Measurements from ENCODE around the gene ABHD5.
A peak's percentile ranks its signal among the peaks of the same experiment; 100 is the strongest.

ABHD5 gene

DNA sequence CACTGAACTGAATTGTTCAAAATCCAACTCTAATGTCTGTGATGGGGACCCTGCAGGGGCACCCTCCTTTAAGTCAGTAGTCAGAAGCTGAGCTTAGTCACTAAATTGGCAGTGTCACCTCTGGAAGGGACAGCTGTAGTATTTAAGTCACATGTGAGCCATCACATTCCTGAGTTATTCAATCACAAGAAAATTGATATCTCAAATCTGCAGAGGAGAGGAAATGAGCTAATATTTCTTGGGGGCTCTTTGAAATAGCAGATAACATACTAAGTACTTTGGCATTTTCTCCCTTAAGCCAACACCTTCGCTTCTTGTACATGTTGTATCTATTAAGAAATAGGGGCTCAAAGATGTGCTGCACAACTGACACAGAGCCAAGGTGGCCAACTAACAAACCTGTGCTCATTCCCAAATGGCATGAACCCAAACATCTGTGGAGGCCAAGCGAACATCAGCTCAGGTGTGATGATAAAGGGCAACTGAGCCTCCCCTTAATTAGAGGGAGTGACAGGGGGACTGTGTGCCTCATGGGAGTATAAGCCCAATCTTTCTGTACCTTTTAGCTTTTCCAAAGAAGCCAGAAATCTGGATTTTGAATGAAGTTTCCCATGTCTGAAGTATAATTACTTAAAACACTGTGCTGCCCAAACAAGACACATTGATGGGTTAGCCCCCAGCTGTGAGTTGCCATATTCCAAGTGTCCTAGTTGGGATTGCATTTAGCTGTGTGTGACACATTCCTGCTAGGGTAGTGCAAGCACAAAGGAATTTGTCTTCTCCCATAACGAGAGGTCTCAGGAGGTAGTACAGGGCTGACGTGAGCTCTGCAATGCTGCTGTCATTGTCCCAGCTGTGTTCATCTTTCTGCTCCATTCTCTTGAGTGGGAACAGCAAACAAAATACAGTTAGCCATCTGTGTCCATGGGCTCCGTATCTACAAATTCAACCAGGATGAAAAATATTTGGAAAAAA is 63.3 kb downstream of the ABHD5 start:
- no peak for DNase-seq

DNA sequence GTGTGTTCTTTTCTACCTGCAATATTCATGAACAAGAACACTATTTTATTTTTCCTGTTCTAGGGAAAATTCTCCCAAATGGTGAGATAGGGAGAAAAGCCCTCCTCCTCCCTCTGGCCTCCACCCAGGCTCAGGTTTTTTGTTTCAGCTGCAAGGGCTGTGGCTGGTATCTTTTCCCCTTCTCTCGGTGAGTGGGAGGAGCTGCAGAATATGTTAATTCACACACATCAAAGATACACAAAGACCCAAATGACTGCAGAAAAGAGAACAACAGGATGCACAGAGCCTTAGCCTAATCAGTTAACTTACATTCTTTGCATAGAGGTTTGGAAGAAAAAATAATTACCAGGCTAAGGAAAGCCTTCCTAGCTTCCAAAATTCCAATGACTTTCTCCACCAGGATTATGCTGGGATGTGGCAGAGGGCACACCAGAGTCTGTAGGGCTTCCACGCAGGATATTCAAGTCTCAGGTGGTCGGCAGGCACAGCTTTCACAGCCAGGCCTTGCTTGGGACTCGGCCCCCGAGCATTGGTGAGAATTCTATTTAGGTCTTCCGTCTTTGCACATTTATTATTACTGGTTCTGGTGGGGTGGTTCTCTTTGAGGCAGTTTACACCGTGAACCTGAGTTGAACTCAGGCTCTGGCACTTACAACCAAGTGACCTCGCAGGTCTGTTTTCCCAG is 64.9 kb downstream of the ABHD5 start:
- no peak overlapping the region for H3K27ac Mint-ChIP-seq
- H3K36me3 Mint-ChIP-seq (ENCODE audit: low read depth) = no peaks in the 10 kb centered on the region
- no peak for DNase-seq
- peaks cover 4% of the 10 kb centered on the region for H3K9me3 Mint-ChIP-seq
- no peak overlapping the region for H3K4me3 Mint-ChIP-seq
- peaks cover 25% of the 10 kb centered on the region for H3K4me1 Mint-ChIP-seq
- TF ChIP-seq, protein P1, sequence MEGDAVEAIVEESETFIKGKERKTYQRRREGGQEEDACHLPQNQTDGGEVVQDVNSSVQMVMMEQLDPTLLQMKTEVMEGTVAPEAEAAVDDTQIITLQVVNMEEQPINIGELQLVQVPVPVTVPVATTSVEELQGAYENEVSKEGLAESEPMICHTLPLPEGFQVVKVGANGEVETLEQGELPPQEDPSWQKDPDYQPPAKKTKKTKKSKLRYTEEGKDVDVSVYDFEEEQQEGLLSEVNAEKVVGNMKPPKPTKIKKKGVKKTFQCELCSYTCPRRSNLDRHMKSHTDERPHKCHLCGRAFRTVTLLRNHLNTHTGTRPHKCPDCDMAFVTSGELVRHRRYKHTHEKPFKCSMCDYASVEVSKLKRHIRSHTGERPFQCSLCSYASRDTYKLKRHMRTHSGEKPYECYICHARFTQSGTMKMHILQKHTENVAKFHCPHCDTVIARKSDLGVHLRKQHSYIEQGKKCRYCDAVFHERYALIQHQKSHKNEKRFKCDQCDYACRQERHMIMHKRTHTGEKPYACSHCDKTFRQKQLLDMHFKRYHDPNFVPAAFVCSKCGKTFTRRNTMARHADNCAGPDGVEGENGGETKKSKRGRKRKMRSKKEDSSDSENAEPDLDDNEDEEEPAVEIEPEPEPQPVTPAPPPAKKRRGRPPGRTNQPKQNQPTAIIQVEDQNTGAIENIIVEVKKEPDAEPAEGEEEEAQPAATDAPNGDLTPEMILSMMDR (IDR thresholded peaks at IDR 0.05) = no peak
- H3K27me3 Mint-ChIP-seq (ENCODE audit: low read depth, poor library complexity) = peaks cover 10% of the 10 kb centered on the region

More for the DNA sequence above, 63.3 kb downstream of the ABHD5 start:
- H3K4me1 Mint-ChIP-seq = peaks cover 17% of the 10 kb centered on the region
- no peak overlapping the region for H3K27ac Mint-ChIP-seq
- H3K9me3 Mint-ChIP-seq = peaks cover 8% of the 10 kb centered on the region
- H3K4me3 Mint-ChIP-seq = no peak overlapping the region
- H3K36me3 Mint-ChIP-seq (ENCODE audit: low read depth) = no peaks in the 10 kb centered on the region
- H3K27me3 Mint-ChIP-seq (ENCODE audit: low read depth, poor library complexity) = peaks cover 10% of the 10 kb centered on the region
- TF ChIP-seq, protein P1 (IDR thresholded peaks at IDR 0.05) = no peak

DNA sequence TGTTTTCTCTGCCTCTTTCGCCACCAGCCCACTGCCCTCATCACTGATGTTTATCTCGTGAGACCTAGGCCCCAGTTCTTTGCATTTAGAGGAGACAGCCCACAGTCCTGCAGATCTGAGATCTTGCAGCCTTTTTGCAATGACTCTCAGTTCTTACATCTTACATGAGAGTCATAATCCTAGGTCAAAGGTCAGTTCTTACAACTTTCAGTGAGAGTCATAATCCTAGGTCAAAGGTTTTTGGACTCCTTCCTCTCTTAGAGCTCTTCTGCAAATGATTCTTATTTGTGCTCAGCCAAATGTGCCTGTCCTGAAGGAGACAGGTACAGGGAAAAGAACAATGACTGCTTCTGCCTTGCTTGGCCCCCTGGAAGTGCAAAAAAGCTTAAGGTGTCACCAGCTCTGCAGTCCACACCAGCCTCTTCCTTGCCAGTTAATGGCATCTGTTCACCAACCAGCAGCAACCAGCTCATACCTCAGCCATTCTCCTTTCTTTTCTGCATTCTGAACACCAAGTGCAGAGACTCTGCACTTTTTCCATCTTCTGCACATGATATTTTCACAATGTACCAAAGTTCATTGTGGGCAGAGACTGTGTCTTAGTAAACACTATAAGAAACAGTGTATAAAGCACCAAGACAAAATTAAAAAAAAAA is 67.1 kb downstream of the ABHD5 start:
- H3K9me3 Mint-ChIP-seq = no peaks in the 10 kb centered on the region
- H3K27ac Mint-ChIP-seq = no peak overlapping the region
- peaks cover 25% of the 10 kb centered on the region for H3K4me1 Mint-ChIP-seq
- H3K36me3 Mint-ChIP-seq (ENCODE audit: low read depth) = no peaks in the 10 kb centered on the region
- no peak for DNase-seq
- H3K27me3 Mint-ChIP-seq (ENCODE audit: low read depth, poor library complexity) = peaks cover 5% of the 10 kb centered on the region
- H3K4me3 Mint-ChIP-seq = no peak overlapping the region
- TF ChIP-seq, protein P1 (IDR thresholded peaks at IDR 0.05) = no peak

DNA sequence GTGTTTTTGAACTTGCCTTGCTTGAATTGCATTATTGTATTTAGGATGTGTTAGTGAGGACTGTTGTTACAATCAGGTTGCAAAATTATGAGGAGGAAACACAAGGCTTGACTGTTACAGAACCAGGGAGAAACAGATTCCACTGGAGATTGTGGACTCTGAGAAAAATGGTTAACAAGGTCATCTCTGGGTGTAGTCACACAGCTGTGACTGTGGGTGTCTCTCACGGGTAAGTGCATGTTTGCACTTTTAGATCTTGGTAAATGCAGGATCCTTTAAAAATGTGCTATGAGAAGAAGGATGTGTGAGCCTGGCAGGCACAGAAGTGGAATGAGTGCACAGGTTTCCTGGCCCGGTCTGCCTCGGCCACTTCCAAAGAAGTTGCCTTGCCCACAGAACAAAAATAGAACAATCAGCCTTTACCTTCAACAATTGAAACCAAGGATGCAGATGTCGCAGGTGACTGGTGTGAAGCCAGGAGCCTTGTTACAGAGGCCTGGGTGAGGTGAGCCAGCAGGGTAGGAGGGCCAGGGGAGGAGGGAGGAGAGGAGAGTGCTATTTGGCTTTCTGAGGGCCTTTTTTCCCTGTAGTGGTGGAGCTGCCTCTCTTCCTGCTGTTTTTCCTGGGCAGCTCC is 68.0 kb downstream of the ABHD5 start:
- peaks cover 25% of the 10 kb centered on the region for H3K4me1 Mint-ChIP-seq
- H3K36me3 Mint-ChIP-seq (ENCODE audit: low read depth) = no peaks in the 10 kb centered on the region
- H3K9me3 Mint-ChIP-seq = no peaks in the 10 kb centered on the region
- TF ChIP-seq, protein P1 (IDR thresholded peaks at IDR 0.05) = no peak
- H3K27ac Mint-ChIP-seq = peak overlapping the region; percentile 72
- no peak overlapping the region for H3K4me3 Mint-ChIP-seq
- no peak for DNase-seq
- no peaks in the 10 kb centered on the region for H3K27me3 Mint-ChIP-seq (ENCODE audit: low read depth, poor library complexity)

DNA sequence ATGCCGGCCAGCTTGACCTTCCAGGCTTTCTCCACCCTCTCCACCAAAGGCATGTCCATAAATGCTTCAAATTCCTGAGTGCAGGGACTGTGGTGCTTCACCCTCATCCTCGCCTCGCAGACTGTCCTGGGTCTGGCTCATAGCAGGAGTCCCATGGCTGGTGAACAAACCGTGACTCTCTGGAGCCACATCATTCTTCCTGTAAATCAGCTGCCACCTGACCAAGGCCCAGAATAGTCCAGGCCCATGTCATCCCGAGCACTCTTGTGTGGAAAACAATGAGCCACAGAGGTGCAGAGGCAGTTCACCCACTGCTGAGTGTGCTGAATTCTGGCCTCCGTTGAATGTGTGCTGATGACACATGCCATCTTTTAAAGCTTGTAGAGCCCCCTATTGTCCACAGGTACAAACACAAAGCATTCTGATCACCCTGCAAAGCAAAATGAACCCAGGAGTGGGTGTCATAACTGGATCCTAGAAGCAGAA is 68.6 kb downstream of the ABHD5 start:
- Mint-ChIP-seq H3K4me3 (no peak overlapping the region), H3K36me3 (ENCODE audit: low read depth) (no peaks in the 10 kb centered on the region), H3K4me1 (peaks cover 25% of the 10 kb centered on the region), H3K9me3 (no peaks in the 10 kb centered on the region), H3K27ac (peak overlapping the region; percentile 72), H3K27me3 (ENCODE audit: low read depth, poor library complexity) (no peaks in the 10 kb centered on the region)
- TF ChIP-seq, protein P1 (IDR thresholded peaks at IDR 0.05) = no peak
- peak; percentile 40 for DNase-seq
